ENCODE data around the gene DOP1A. TPM values are rescaled to one million over a fixed set of nuclear protein-coding genes. Genes with fewer than 3 reads are reported as not detected.
A peak's percentile ranks its signal among the peaks of the same experiment; 100 is the strongest.
"Not testable (repeated sequence)": the region's sequence is repeated elsewhere in the genome, so short reads cannot be mapped to it uniquely, and the experiment has no call there.

DOP1A gene
- total and polyA plus RNA-seq, 2 donors (not counting 1 experiment from before 2014, with no cell fraction given), result 9.4 to 28.3 TPM

DNA sequence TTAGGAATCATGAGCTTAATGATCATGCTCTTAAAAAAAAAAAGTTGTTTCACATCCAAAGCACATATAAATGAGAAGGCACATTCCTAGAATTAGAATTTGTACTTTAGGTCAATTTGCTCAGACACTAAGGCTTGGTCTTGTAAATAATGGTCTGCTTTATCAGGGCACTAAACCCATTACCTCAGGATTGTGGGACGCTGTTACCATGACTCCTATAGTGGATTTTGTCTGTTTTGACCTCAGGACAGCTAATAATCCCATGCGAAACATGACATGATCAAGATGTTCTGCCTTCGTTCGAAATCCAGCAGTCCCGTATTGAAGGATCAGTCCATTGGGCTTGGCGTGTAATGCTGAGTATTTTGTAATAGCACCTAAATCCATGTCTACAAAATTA lies 123.2 kb downstream of the DOP1A start:
- Histone ChIP-seq H3K27ac (ENCODE audit: low read length in 2 of 2) (no peak overlapping the region), H3K4me3 (ENCODE audit: control extremely low read depth in 1 of 5, extremely low read depth in 1 of 5, insufficient read depth in 1 of 5, low read depth in 2 of 5, low read length in 4 of 5) (no peak overlapping the region), H3K4me2 (replicated peaks; ENCODE audit: low read depth, low read length, poor library complexity, severe bottlenecking) (no peak overlapping the region), H3K4me1 (ENCODE audit: control insufficient read depth in 2 of 2, insufficient read depth in 2 of 2, low read length in 2 of 2) (peaks cover 14 to 16% of the 10 kb centered on the region in 2 donors), H3K36me3 (replicated peaks in 1 of 2; ENCODE audit: control extremely low read depth in 1 of 2, control insufficient read depth in 1 of 2, extremely low read depth in 1 of 2, insufficient read depth in 2 of 2, low read length in 1 of 2) (peaks cover 8 to 10% of the 10 kb centered on the region in 2 experiments), H4K20me1 (ENCODE audit: control insufficient read depth, insufficient read depth, low read length, poor library complexity, severe bottlenecking) (no peaks in the 10 kb centered on the region), H3K79me2 (ENCODE audit: control insufficient read depth, insufficient read depth, low read length) (peaks cover 21% of the 10 kb centered on the region), H3K9me3 (ENCODE audit: control extremely low read depth in 1 of 3, control insufficient read depth in 2 of 3, insufficient read depth in 1 of 3, low read length in 2 of 3) (no peaks in the 10 kb centered on the region), H3K9ac (ENCODE audit: low read length) (no peak overlapping the region), H2AFZ (ENCODE audit: insufficient read depth, low read depth, low read length, poor library complexity, severe bottlenecking) (no peak overlapping the region), H3K27me3 (replicated peaks in 1 of 4; ENCODE audit: control extremely low read depth in 1 of 4, control insufficient read depth in 3 of 4, insufficient read depth in 4 of 4, low read length in 3 of 4) (no peaks in the 10 kb centered on the region)
- peaks cover 31% of the 10 kb centered on the region for H3K4me1 Mint-ChIP-seq
- intact Hi-C loops (cut with micrococcal nuclease), result loop anchor here (5.0 to 10.0 kb wide), 2 partner anchors 664 to 1438 kb away; partner anchors contain the start of genes CYB5R4, RIPPLY2 and TENT5A
- POLR2A ChIA-PET, result no interaction called here
- no peaks in the 10 kb centered on the region for H3K9me3 Mint-ChIP-seq (ENCODE audit: insufficient read depth)
- ATAC-seq (ENCODE audit: low read depth) (no peak), DNase-seq (no peak)
- no peak overlapping the region for H3K27ac Mint-ChIP-seq
- CTCF ChIA-PET, result interaction anchor here (7.4 kb wide), 1 partner anchor 124 kb away, joined by 52 read pairs; the partner anchor contains the start of genes DOP1A and UBE3D
- TF ChIP-seq, protein P1, sequence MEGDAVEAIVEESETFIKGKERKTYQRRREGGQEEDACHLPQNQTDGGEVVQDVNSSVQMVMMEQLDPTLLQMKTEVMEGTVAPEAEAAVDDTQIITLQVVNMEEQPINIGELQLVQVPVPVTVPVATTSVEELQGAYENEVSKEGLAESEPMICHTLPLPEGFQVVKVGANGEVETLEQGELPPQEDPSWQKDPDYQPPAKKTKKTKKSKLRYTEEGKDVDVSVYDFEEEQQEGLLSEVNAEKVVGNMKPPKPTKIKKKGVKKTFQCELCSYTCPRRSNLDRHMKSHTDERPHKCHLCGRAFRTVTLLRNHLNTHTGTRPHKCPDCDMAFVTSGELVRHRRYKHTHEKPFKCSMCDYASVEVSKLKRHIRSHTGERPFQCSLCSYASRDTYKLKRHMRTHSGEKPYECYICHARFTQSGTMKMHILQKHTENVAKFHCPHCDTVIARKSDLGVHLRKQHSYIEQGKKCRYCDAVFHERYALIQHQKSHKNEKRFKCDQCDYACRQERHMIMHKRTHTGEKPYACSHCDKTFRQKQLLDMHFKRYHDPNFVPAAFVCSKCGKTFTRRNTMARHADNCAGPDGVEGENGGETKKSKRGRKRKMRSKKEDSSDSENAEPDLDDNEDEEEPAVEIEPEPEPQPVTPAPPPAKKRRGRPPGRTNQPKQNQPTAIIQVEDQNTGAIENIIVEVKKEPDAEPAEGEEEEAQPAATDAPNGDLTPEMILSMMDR (IDR thresholded peaks at IDR 0.05), result no peak
- TF ChIP-seq EZH2 (IDR thresholded peaks at IDR 0.05; ENCODE audit: borderline replicate concordance, insufficient read depth, low read depth, low read length, poor library complexity, severe bottlenecking), result no peak
- WGBS (ENCODE audit: insufficient coverage), result no CpG with 5 or more reads among the region's 6 CpGs
- H3K4me3 Mint-ChIP-seq, result no peak overlapping the region
- H3K27me3 Mint-ChIP-seq, result no peaks in the 10 kb centered on the region

DNA sequence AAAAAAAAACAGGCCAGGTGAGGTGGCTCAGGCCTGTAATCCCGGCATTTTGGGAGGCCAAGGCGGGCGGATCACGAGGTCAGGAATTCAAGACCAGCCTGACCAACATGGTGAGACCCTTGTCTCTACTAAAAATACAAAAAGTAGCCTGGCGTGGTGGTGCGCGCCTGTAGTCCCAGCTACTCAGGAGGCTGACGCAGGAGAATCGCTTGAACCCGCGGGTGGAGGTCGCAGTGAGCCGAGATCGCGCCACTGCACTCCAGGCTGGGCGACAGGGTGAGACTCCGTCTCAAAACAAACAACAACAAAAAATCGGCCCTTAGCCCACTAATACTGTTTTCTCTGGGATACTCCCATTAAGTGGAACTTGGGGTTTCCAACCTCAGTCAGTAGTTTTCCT lies 124.5 kb downstream of the DOP1A start:
- H3K27ac Mint-ChIP-seq, result not testable (repeated sequence)
- CTCF ChIA-PET, result interaction anchor here (7.4 kb wide), 1 partner anchor 126 kb away, joined by 52 read pairs; the partner anchor contains the start of genes DOP1A and UBE3D
- intact Hi-C loops (cut with micrococcal nuclease), result loop anchor here (5.0 to 10.0 kb wide), 2 partner anchors 663 to 1440 kb away; partner anchors contain the start of genes CYB5R4, RIPPLY2 and TENT5A

More for the DNA sequence above, 124.5 kb downstream of the DOP1A start:
- H3K27me3 Mint-ChIP-seq; POLR2A ChIA-PET; H4K20me1 ChIP-seq (ENCODE audit: control insufficient read depth, insufficient read depth, low read length, poor library complexity, severe bottlenecking); H3K27ac ChIP-seq (ENCODE audit: low read length in 2 of 2); H2AFZ ChIP-seq (ENCODE audit: insufficient read depth, low read depth, low read length, poor library complexity, severe bottlenecking); ATAC-seq (ENCODE audit: low read depth); H3K27me3 ChIP-seq (replicated peaks in 1 of 4; ENCODE audit: control extremely low read depth in 1 of 4, control insufficient read depth in 3 of 4, insufficient read depth in 4 of 4, low read length in 3 of 4); H3K9me3 ChIP-seq (ENCODE audit: control extremely low read depth in 1 of 3, control insufficient read depth in 2 of 3, insufficient read depth in 1 of 3, low read length in 2 of 3); H3K36me3 ChIP-seq (replicated peaks in 1 of 2; ENCODE audit: control extremely low read depth in 1 of 2, control insufficient read depth in 1 of 2, extremely low read depth in 1 of 2, insufficient read depth in 2 of 2, low read length in 1 of 2); DNase-seq; H3K9me3 Mint-ChIP-seq (ENCODE audit: insufficient read depth): not testable (repeated sequence)
- WGBS (ENCODE audit: insufficient coverage), result 92% methylated on average over 13 of the region's 18 CpGs
- Histone ChIP-seq H3K4me3 (ENCODE audit: control extremely low read depth in 1 of 5, extremely low read depth in 1 of 5, insufficient read depth in 1 of 5, low read depth in 2 of 5, low read length in 4 of 5) (peak overlapping the region in 1 of 5 experiments; percentile 85), H3K4me1 (ENCODE audit: control insufficient read depth in 2 of 2, insufficient read depth in 2 of 2, low read length in 2 of 2) (peaks cover 23% of the 10 kb centered on the region in 2 donors), H3K4me2 (replicated peaks; ENCODE audit: low read depth, low read length, poor library complexity, severe bottlenecking) (peak overlapping the region; percentile 96), H3K9ac (ENCODE audit: low read length) (peak overlapping the region; percentile 92), H3K79me2 (ENCODE audit: control insufficient read depth, insufficient read depth, low read length) (peaks cover 21% of the 10 kb centered on the region)
- peak overlapping the region; percentile 100 for H3K4me3 Mint-ChIP-seq
- peaks cover 37% of the 10 kb centered on the region for H3K4me1 Mint-ChIP-seq

Data from B cell (primary cell).